H1 (cell line): ENCODE measurements around the gene ATP11A. TPM values are rescaled to one million over a fixed set of nuclear protein-coding genes. Genes with fewer than 3 reads are reported as not detected.

Experiments
- CTCF ChIA-PET: fragments of 300-600 bp; sonication (Branson Sonifier 250); formaldehyde crosslinking; loops from one replicate; lab custom pipeline; 2021; ENCODE audit not compliant: partially characterized antibody; lab: Charles Lee
- POLR2A ChIA-PET: fragments of 300-600 bp; sonication (Branson Sonifier 250); formaldehyde crosslinking; loops from one replicate; lab custom pipeline; 2021; ENCODE audit warnings: inconsistent platforms; ENCODE audit not compliant: partially characterized antibody; lab: Charles Lee
- DNase-seq, 2 experiments: peaks; one replicate each; pipeline versions ENCODE4 v3.0.0 to v3.0.0-alpha.2; 2010 to 2022; ENCODE audit warnings: low spot score in 2 of 2, low read depth in 1 of 2, mixed read lengths in 1 of 2
- FAIRE-seq: peaks from 2 replicates; lab custom pipeline; 2011; peaks lifted over from hg19 to GRCh38; lab: Jason Lieb, UNC
- H2AFZ ChIP-seq: 2 replicates; pipeline ENCODE4 v1.8.1; 2012; ENCODE audit warnings: low read length, inconsistent platforms
- H2AK5ac ChIP-seq: 2 replicates; pipeline ENCODE4 v1.6.1; 2013; ENCODE audit warnings: low read depth, low read length
- H2BK120ac ChIP-seq: replicated peaks from 2 replicates; pipeline ENCODE3; 2013; ENCODE audit warnings: low read depth, low read length, inconsistent platforms
- H2BK12ac ChIP-seq: 2 replicates; pipeline ENCODE4 v1.6.1; 2013; ENCODE audit warnings: low read depth, low read length
- H2BK15ac ChIP-seq: 2 replicates; pipeline ENCODE4 v1.6.1; 2013; ENCODE audit warnings: low read length
- H2BK20ac ChIP-seq: 2 replicates; pipeline ENCODE4 v1.6.1; 2013; ENCODE audit warnings: low read length
- H2BK5ac ChIP-seq: 2 replicates; pipeline ENCODE4 v1.6.1; 2013; ENCODE audit warnings: low read depth, low read length
- H3K14ac ChIP-seq: 2 replicates; pipeline ENCODE4 v1.6.1; 2013; ENCODE audit warnings: inconsistent platforms; ENCODE audit not compliant: insufficient read length
- H3K18ac ChIP-seq: 2 replicates; pipeline ENCODE4 v1.6.1; 2013; ENCODE audit warnings: low read length; ENCODE audit errors: extremely low read depth
- H3K23ac ChIP-seq: 2 replicates; pipeline ENCODE4 v1.6.1; 2013; ENCODE audit warnings: inconsistent platforms; ENCODE audit not compliant: insufficient read length
- H3K23me2 ChIP-seq: 2 replicates; pipeline ENCODE4 v1.6.1; 2013; ENCODE audit warnings: low read depth, low read length
- H3K27ac ChIP-seq: 2 replicates; pipeline ENCODE4 v1.6.1; 2011; ENCODE audit warnings: low read depth, low read length, inconsistent platforms
- H3K27me3 ChIP-seq, 4 experiments: replicated peaks in 1 of 4; 1 replicate in 1 of 4; 2 replicates in 3 of 4; pipeline versions ENCODE4 v1.6.1 to v1.8.1; 2011 to 2013; ENCODE audit warnings: low read length in 3 of 4, mild to moderate bottlenecking in 3 of 4, inconsistent platforms in 2 of 4, mixed read lengths in 2 of 4, moderate library complexity in 1 of 4; ENCODE audit not compliant: control insufficient read depth in 3 of 4, insufficient read depth in 3 of 4; ENCODE audit errors: extremely low read depth in 1 of 4
- H3K36me3 ChIP-seq, 4 experiments: 2 replicates each; pipeline versions ENCODE4 v1.6.1 to v1.8.1; 2011 to 2013; ENCODE audit warnings: mild to moderate bottlenecking in 4 of 4, low read length in 3 of 4, moderate library complexity in 2 of 4, control low read depth in 1 of 4, inconsistent platforms in 1 of 4; ENCODE audit not compliant: insufficient read depth in 4 of 4, control insufficient read depth in 2 of 4
- H3K4ac ChIP-seq: replicated peaks from 2 replicates; pipeline ENCODE3; 2013; ENCODE audit warnings: low read length, low read depth, mixed read lengths, inconsistent platforms; ENCODE audit not compliant: insufficient read length
- H3K4me1 ChIP-seq, 4 experiments: replicated peaks in 1 of 4; 1 replicate in 1 of 4; 2 replicates in 3 of 4; pipeline versions ENCODE4 v1.6.1 to v1.8.1; 2011 to 2013; ENCODE audit warnings: low read length in 3 of 4, inconsistent platforms in 2 of 4, mixed read lengths in 1 of 4; ENCODE audit not compliant: insufficient read depth in 4 of 4, control insufficient read depth in 3 of 4
- H3K4me2 ChIP-seq, 2 experiments: 2 replicates each; pipeline versions ENCODE4 v1.6.1 to v1.8.1; 2011 to 2013; ENCODE audit warnings: low read depth in 2 of 2, low read length in 2 of 2, control low read depth in 1 of 2, inconsistent platforms in 1 of 2, mild to moderate bottlenecking in 1 of 2; ENCODE audit not compliant: insufficient read depth in 1 of 2
- H3K4me3 ChIP-seq, 4 experiments: fragments of 200-600, 300-600 bp in 1 of 4; sonication (generic), shearing (Covaris generic), sonication (Bioruptor Twin) in 1 of 4; 2 replicates each; pipeline versions ENCODE4 v1.5.1 to v1.8.1; 2011 to 2016; ENCODE audit warnings: low read length in 4 of 4, low read depth in 3 of 4, control low read depth in 2 of 4, inconsistent platforms in 2 of 4, mild to moderate bottlenecking in 2 of 4, mixed read lengths in 1 of 4, moderate library complexity in 1 of 4; ENCODE audit not compliant: insufficient read depth in 2 of 4; ENCODE audit errors: extremely low read depth in 1 of 4
- H3K56ac ChIP-seq: replicated peaks from 2 replicates; pipeline ENCODE3; 2013; ENCODE audit warnings: low read depth, mild to moderate bottlenecking, mixed read lengths, low read length, inconsistent platforms; ENCODE audit not compliant: insufficient read length
- H3K79me1 ChIP-seq: 2 replicates; pipeline ENCODE4 v1.6.1; 2013; ENCODE audit warnings: low read depth, low read length, control low read depth
- H3K79me2 ChIP-seq, 2 experiments: 2 replicates each; pipeline versions ENCODE4 v1.6.1 to v1.8.1; 2012 to 2013; ENCODE audit warnings: low read length in 2 of 2, mild to moderate bottlenecking in 2 of 2, inconsistent platforms in 1 of 2; ENCODE audit not compliant: insufficient read depth in 2 of 2, control insufficient read depth in 1 of 2
- H3K9ac ChIP-seq, 4 experiments: replicated peaks in 1 of 4; 1 replicate in 1 of 4; 2 replicates in 3 of 4; pipeline versions ENCODE4 v1.6.1 to v1.8.1; 2011 to 2013; ENCODE audit warnings: low read depth in 3 of 4, low read length in 3 of 4, control low read depth in 2 of 4, mild to moderate bottlenecking in 2 of 4, moderate library complexity in 2 of 4, inconsistent platforms in 1 of 4; ENCODE audit errors: extremely low read depth in 1 of 4
- H3K9me3 ChIP-seq, 2 experiments: 2 replicates each; pipeline versions ENCODE4 v1.6.1 to v1.8.1; 2012 to 2013; ENCODE audit warnings: mild to moderate bottlenecking in 2 of 2, moderate library complexity in 2 of 2, control low read depth in 1 of 2, inconsistent platforms in 1 of 2, low read depth in 1 of 2, low read length in 1 of 2, mixed read lengths in 1 of 2; ENCODE audit not compliant: insufficient read depth in 2 of 2
- H4K20me1 ChIP-seq, 2 experiments: replicated peaks in 1 of 2; 2 replicates each; pipeline versions ENCODE3 to v1.8.1; 2011 to 2013; ENCODE audit warnings: inconsistent platforms in 2 of 2, low read length in 2 of 2, mild to moderate bottlenecking in 1 of 2; ENCODE audit not compliant: insufficient read depth in 2 of 2, control insufficient read depth in 1 of 2
- H4K5ac ChIP-seq: 2 replicates; pipeline ENCODE4 v1.6.1; 2013; ENCODE audit warnings: low read length, low read depth, mixed read lengths, inconsistent platforms; ENCODE audit not compliant: insufficient read length
- H4K8ac ChIP-seq: 2 replicates; pipeline ENCODE4 v1.8.0; 2013; ENCODE audit warnings: mild to moderate bottlenecking, moderate library complexity, low read length, inconsistent platforms; ENCODE audit not compliant: insufficient read depth; ENCODE audit errors: extremely low read depth
- H4K91ac ChIP-seq: replicated peaks from 2 replicates; pipeline ENCODE3; 2013; ENCODE audit warnings: low read length, mixed read lengths, inconsistent platforms; ENCODE audit not compliant: insufficient read length
- CEBPB ChIP-seq: IDR thresholded peaks from 2 replicates; pipeline ENCODE4 v1.6.1; 2012; ENCODE audit warnings: low read depth, low read length
- EGR1 ChIP-seq: IDR thresholded peaks from 2 replicates; pipeline ENCODE4 v1.6.1; 2011; ENCODE audit warnings: low read depth, low read length, borderline replicate concordance
- EP300 ChIP-seq, 2 experiments: IDR thresholded peaks; 1 replicate in 1 of 2; 2 replicates in 1 of 2; pipeline ENCODE4 v1.6.1; 2011 to 2012; ENCODE audit warnings: low read depth in 2 of 2, low read length in 2 of 2, mild to moderate bottlenecking in 2 of 2, borderline replicate concordance in 1 of 2, inconsistent platforms in 1 of 2, moderate library complexity in 1 of 2
- GTF2F1 ChIP-seq: IDR thresholded peaks from 2 replicates; pipeline ENCODE4 v1.6.1; 2012; ENCODE audit warnings: low read depth, low read length, improper control_type of control experiment, borderline replicate concordance
- HDAC6 ChIP-seq: IDR thresholded peaks from one replicate; pipeline ENCODE4 v1.7.1; 2012; ENCODE audit warnings: low read depth, mild to moderate bottlenecking, inconsistent platforms, low read length, moderate library complexity
- SIN3A ChIP-seq, 2 experiments: IDR thresholded peaks in 1 of 2; conservative IDR thresholded peaks in 1 of 2; 2 replicates each; pipeline ENCODE4 v1.6.1; 2011 to 2012; ENCODE audit warnings: low read length in 2 of 2, improper control_type of control experiment in 1 of 2, low read depth in 1 of 2, mild to moderate bottlenecking in 1 of 2
- WGBS, 2 experiments: shearing (Covaris generic) in 1 of 2; methylation state at CpG; one replicate each; pipeline versions ENCODE4 v1.1.6 to v1.1.7; 2013 to 2015; ENCODE audit warnings: low lambda C conversion rate in 2 of 2, mixed read lengths in 2 of 2, inconsistent platforms in 1 of 2, low coverage in 1 of 2, missing lambda C conversion rate in 1 of 2; ENCODE audit not compliant: insufficient replicate concordance in 2 of 2, insufficient coverage in 1 of 2, insufficient read length in 1 of 2; ENCODE audit errors: extremely low coverage in 1 of 2, missing lambda C conversion rate in 1 of 2; 5-methylcytosine and 5-hydroxymethylcytosine counted together
- polyA plus RNA-seq, 7 experiments: library from polyadenylated mRNA; depleted of rRNA in 3 of 7; stranded (reverse) in 5 of 7; unstranded in 2 of 7; fragments of >200 nt in 5 of 7; fragments of 200-250 nt in 2 of 7; gene quantifications; 1 replicate in 5 of 7; 2 replicates in 1 of 7; 4 replicates in 1 of 7; pipeline versions ENCODE4 v1.2.1 to v1.2.3, GENCODE V29; 2011 to 2013; ENCODE audit warnings: missing spikeins in 2 of 7, mixed read lengths in 2 of 7
- total RNA-seq: library from RNA; stranded (reverse); fragmentation: NEBNext Ultra II Directional; extraction: Animal tissue kit (Norgen Biotek cat#: 25700); gene quantifications from 2 replicates; pipeline ENCODE4 v1.2.1, GENCODE V29; 2021
- TF ChIP-seq, protein P1 (sequence below), 3 experiments: IDR thresholded peaks; 1 replicate in 2 of 3; 2 replicates in 1 of 3; pipeline versions ENCODE4 v1.5.1 to v1.6.1; 2011; ENCODE audit warnings: low read length in 3 of 3, mild to moderate bottlenecking in 3 of 3, inconsistent platforms in 2 of 3, low read depth in 1 of 3, moderate library complexity in 1 of 3; ENCODE audit not compliant: insufficient read depth in 1 of 3; ENCODE audit errors: control extremely low read depth in 1 of 3

The ATP11A gene
- total and polyA plus RNA-seq, 2 of the 8 experiments (the other 6 are each of a cell fraction or from before 2014, with no cell fraction given): 28.8 to 72.9 TPM

DNA sequence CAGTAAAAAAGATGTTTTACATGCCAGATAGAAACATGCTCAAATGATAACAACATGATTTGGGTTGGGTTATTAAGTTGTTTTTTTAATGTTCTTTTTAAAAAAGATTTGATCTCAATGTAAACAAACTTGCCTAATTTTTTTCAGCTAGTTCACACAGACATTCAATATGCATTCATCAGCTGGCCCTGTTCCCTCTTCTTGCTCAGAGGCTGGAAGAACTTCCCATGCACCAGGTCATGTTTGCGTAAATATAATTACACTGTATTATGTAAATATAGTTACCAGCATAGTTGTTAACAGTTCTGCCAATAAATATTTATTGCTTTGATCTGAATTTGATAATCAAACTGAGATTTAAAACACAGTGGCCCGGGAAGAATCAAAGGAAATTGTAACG is 70.6 kb downstream of the ATP11A start:
- ChIA-PET CTCF (interaction anchor here (1.3 kb wide), 1 partner anchor 10 kb away, joined by 5 read pairs; no protein-coding TSS in a partner anchor), POLR2A (no interaction called here)
- Histone ChIP-seq H4K91ac (no peak overlapping the region), H2AK5ac (no peak overlapping the region), H3K14ac (no peak overlapping the region), H2BK120ac (no peak overlapping the region), H3K79me1 (no peaks in the 10 kb centered on the region; the same call in 1 of the 2 replicates), H4K8ac (no peak overlapping the region), H2AFZ (no peak overlapping the region), H3K23ac (no peak overlapping the region), H4K5ac (no peak overlapping the region), H2BK20ac (no peak overlapping the region), H3K4me2 (no peak overlapping the region), H3K9me3 (no peaks in the 10 kb centered on the region), H3K27me3 (no peaks in the 10 kb centered on the region), H3K27ac (no peak overlapping the region), H2BK12ac (no peak overlapping the region), H3K18ac (no peak overlapping the region), H3K4me1 (peaks cover 0 to 15% (median 9%) of the 10 kb centered on the region in 4 experiments; a peak in 3 of 7 replicates), H4K20me1 (peaks cover 2 to 3% of the 10 kb centered on the region in 2 experiments), H3K9ac (no peak overlapping the region), H3K56ac (no peak overlapping the region), H2BK5ac (no peak overlapping the region), H3K23me2 (no peaks in the 10 kb centered on the region), H3K36me3 (no peaks in the 10 kb centered on the region), H3K79me2 (peaks cover 0 to 41% of the 10 kb centered on the region in 2 experiments; a peak in 2 of 4 replicates), H3K4ac (no peak overlapping the region), H3K4me3 (no peak overlapping the region), H2BK15ac (no peak overlapping the region)
- FAIRE-seq (no peak), DNase-seq (no peak)
- 83% methylated on average over 3 of the region's 3 CpGs; no CpG with 5 or more reads in 1 of the 2 experiments for WGBS, 2 experiments
- TF ChIP-seq GTF2F1 (no peak), CEBPB (no peak), HDAC6 (no peak), SIN3A (conservative IDR thresholded peaks at IDR 0.05 in 1 of 2, IDR thresholded peaks at IDR 0.05 in 1 of 2; ENCODE audit: low read depth in 1 of 2, low read length in 2 of 2) (no peak), EGR1 (no peak), EP300 (IDR thresholded peaks at IDR 0.05; ENCODE audit: borderline replicate concordance in 1 of 2, low read depth in 2 of 2, low read length in 2 of 2) (no peak)
- TF ChIP-seq, protein P1, sequence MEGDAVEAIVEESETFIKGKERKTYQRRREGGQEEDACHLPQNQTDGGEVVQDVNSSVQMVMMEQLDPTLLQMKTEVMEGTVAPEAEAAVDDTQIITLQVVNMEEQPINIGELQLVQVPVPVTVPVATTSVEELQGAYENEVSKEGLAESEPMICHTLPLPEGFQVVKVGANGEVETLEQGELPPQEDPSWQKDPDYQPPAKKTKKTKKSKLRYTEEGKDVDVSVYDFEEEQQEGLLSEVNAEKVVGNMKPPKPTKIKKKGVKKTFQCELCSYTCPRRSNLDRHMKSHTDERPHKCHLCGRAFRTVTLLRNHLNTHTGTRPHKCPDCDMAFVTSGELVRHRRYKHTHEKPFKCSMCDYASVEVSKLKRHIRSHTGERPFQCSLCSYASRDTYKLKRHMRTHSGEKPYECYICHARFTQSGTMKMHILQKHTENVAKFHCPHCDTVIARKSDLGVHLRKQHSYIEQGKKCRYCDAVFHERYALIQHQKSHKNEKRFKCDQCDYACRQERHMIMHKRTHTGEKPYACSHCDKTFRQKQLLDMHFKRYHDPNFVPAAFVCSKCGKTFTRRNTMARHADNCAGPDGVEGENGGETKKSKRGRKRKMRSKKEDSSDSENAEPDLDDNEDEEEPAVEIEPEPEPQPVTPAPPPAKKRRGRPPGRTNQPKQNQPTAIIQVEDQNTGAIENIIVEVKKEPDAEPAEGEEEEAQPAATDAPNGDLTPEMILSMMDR (IDR thresholded peaks at IDR 0.05; ENCODE audit: control extremely low read depth in 1 of 3, insufficient read depth in 1 of 3, low read depth in 1 of 3, low read length in 3 of 3): no peak
